Activated T-helper 1 cell treated with Interleukin-2 at 50 U/mL for 16 hours (primary cell): Measurements from ENCODE around the gene WNT7B.

Experiments
- DNase-seq: peaks from one replicate; pipeline ENCODE4 v3.0.0-alpha.2; 2020; ENCODE audit warnings: low read depth

Gene WNT7B

GRCh38 chr22:45927059-45927458, 49.9 kb downstream of the WNT7B start:
- no peak for DNase-seq

- no peak for DNase-seq
Observed at GRCh38 chr22:45926433-45926832, 50.5 kb downstream of the WNT7B start.

GRCh38 chr22:45925811-45926351, 51.1 kb downstream of the WNT7B start:
- no peak for DNase-seq

DNA sequence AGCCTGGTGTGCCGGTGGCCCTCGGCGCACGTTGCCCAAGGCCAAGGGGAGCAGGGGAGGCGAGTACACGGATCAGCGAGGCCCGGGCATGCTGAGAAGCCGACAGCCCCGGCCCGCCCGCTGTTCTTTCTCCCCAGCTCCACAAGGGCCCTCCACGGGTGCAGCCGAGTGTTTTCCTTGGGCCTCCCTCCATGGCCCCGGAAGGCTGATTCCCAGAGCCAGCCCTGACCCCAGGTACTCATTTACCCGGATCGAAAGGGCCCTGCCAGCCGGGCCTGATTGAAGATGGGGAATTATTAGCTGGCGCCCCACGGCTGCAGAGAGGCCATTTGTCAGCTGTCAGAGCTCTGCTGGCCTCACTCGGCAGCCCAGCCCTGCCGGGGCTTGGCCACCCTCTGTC, 53.1 kb downstream of the WNT7B start:
- no peak for DNase-seq

DNA sequence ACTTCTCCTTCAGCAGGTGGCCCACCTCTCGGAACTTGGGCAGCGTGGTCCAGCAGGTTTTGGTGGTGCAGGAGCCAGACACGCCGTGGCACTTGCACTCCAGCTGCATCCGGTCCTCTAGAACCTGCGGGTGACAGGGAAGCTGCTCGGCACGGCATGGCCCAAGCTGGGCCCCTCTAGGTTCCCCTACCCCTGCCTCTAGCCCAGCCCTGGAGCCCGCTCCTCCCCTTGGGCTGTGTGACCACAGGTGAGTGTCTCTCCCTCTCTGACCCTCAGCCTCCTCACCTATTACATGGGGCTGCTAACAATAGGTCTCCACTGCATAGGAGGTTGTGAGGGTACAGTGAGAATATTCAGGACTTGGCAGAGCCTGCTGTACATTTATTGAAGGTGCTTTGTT, 53.8 kb downstream of the WNT7B start:
- DNase-seq, result no peak

DNA sequence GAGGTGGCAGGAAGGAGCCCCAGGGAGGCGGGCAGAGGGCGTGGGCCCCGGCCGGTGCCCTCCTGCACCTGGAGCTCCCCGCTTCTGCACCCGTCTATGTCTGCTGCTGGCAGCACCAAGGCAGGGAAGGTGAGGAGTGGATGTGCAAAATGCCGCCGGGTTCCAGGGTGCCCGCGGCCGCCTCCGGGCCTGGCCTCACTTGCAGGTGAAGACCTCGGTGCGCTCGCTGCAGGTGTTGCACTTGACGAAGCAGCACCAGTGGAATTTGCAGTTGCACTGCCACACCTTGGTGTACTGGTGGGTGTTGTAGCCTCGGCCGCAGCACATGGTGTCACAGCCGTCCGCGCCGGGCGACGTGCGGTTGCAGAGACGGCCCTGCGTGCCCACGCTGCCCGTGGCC, 54.3 kb downstream of the WNT7B start:
- DNase-seq, result no peak

DNA sequence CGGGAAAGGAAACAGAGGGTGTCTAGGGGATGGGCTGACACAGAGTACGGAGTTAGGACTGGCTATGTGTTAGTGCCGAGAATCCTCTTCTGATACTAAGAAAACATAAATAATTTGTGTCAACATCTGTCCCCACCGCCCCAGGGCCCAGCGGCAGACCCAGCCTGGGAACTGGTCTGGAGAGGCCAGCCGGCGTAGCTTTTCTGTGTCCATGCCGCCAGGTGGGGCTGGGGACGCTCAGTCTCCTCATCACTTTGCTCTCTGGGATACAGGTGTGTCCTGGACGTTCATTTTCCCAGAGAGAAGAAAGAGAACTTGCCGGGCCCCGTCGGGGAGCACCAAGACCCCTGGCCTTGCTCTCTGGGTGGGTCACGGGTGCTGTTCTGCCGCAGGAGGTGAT, 54.7 kb downstream of the WNT7B start:
- DNase-seq, result no peak

- DNase-seq, result no peak
Observed at GRCh38 chr22:45919504-45920286, 57.3 kb downstream of the WNT7B start.

DNA sequence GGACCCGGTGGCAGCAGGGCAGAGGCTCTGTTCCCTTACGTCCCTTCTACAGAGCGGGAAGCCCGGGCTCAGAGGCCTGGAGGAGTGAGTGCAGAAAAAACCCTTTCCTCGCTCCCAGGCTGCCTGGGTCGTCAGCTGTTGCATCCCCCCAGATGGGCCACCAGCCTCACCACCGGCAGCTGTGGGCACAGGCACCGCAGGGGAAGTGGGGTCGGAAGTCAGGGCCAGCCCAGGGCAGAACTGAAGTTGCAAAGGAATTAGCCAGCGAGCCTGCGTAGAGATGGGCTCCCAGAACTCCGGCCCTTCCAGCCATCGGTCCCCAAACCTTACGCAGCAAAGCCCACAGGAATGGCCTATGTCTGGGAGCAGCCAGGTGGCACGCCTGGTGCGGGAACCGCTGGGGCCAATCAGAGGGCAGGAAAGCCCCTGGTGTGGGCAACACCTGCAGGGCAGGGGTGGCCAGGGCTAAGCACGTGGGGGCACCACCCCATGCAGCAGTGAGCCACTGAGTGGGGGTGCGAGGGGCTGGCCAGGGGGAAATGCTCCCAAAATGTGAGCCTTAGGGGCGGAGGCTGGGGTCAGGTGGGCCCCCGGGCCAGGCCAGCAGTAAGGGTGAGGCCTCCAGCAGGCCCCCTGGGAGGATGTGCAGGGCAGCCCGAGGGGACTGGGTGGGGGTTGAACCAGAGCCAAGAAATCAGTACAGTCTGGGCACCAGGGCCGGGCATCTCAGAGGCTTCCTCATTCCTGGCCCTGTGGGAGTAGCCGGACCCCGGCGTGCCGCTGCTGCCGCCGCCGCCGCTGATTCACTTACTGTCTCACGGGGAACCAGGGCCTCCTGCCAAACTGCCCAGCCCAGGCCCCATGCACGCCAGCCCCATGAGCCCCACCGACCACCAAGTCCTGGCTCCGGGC, 58.2 kb downstream of the WNT7B start:
- DNase-seq, result no peak

- no peak for DNase-seq
Observed at GRCh38 chr22:45917700-45918458, 59.1 kb downstream of the WNT7B start.

GRCh38 chr22:45917146-45917545, 59.8 kb downstream of the WNT7B start:
- no peak for DNase-seq

GRCh38 chr22:45916515-45916914, 60.4 kb downstream of the WNT7B start:
- no peak for DNase-seq

DNA sequence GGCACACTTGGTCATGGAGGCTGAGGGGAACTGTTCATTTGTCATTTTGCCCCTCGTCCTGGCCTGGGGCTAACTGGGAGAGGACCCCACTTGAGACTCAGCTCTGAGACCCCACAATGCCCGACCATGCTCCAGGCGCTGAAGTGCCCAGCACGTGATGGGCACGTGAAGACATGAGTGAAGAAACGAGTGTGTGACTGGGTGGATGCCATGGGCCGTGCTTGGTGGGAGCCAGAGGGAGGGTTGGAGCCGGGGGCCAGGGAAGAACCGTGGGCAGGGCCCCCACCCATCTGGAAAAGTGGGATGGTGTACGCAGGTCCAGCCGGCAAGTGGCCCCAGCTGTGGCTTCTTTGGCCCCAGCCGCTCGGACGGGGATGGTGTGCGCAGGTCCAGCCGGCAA, 61.1 kb downstream of the WNT7B start:
- no peak for DNase-seq

DNA sequence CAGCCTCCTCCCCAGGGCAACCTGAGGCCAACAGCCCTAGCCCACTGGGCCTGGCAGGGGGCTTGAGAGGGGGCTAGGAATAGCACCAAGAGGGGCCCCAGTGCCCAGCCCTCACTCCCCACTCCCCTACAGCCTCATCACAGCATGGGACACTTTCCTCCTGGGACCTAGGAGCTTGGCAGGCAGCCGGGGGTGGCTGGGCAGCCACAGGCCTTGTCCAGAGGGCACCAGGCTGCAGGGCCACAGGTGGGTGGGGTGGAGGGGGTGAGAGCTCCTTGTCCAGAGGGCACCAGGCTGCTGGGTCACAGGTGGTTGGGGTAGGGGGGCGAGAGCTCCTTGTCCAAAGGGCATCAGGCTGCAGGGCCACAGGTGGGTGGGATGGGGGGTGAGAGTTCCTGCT, 61.8 kb downstream of the WNT7B start:
- DNase-seq, result no peak

- no peak for DNase-seq
Observed at GRCh38 chr22:45914309-45914708, 62.7 kb downstream of the WNT7B start.

GRCh38 chr22:45912910-45913309, 64.1 kb downstream of the WNT7B start:
- DNase-seq, result no peak

DNA sequence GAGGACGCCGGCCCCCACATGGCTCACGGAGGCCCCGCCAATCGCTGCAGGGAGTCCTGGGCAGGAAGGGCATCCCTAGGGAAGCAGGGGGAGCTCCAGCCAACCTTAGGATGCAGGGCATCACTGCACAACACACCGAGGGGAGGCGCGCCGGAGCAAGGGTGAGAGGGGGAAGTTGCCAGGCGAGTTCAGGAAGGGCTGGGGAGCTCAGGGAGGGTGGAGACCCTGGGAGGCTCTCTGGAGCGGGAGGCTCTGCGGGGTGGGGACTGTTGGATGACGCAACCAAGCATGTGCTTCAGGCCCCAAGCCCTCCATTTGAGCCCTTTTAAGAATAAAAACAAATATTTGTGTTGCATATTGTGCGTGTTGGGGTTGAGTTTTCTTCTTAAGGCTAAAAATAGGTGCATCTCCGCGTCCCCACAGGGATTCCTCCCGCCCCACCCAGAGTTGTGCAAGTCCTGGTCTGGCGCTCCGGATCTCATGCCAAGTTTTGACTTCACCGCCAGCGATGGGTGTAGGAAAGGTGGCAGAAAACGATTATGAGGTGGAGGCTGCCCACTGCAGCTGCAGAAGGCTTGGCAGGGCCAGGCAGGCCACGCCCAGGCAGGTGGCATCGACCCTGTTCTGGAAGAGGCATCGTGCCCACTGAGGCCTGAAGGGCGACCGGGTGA, 65.2 kb downstream of the WNT7B start:
- no peak for DNase-seq

GRCh38 chr22:45910928-45911467, 66.0 kb downstream of the WNT7B start:
- no peak for DNase-seq

DNA sequence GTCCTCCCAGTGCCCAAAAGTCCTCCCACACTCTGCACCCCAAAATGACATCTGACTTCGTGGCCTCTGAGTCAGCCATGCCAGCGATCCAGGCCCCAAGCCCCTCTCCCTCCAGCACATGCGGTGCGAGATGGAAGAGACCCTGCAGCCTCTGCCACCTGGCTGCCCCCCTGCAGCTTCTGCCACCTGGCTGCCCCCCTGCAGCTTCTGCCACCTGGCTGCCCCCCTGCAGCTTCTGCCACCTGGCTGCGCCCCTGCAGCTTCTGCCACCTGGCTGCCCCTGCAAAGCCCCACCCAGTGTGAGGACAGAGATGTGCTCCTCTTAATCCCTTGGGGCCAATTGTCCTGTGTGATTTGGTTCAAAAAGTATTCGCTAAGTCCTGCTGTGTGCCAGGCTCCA, 68.0 kb downstream of the WNT7B start:
- DNase-seq, result no peak

DNA sequence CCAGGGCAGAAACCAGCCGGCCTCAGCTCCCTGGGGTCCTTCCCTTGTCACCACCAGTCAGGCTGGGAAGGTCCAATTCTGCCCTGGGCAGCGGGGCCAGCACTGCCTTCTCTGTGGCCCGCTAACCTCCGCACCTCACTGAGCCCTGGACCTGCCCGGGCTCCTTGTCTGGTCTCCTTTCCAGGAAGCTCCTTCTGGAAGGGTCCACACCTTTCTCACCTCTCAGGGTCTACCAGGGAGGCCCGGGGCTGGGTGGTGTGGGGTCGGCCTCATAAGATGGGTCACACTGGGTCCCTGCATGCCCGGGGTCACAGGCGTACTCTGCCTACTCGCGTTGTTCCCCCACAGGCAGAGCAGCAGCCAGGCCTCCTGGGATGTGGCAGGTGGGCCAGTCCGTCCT, 69.0 kb downstream of the WNT7B start:
- no peak for DNase-seq

DNA sequence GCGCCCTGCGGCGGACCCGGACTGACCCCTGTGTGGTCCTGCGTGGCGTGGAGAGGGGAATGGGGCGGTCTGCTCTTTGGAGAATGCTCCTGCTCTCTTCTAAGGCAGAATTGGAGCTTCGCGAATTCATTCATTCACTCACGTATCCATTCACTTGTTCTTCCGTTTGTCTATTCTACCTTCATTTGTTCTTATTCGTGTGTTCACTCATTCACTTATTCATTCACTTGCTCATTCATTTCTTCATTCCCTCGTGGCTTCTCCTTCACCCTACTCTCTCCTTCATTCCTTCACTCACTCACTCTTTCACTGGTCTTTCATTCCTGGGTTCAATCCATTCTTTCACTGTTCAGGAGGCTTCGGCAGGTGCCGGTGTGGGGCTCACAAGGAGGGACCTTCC, 69.6 kb downstream of the WNT7B start:
- DNase-seq, result no peak
